Activated T-cell treated with anti-CD3 and anti-CD28 coated beads for 4 hours (primary cell): ENCODE results near the gene NBAS.

Experiments
- DNase-seq: peaks from one replicate; pipeline ENCODE4 v3.0.0-alpha.2; 2020

The NBAS gene

DNA sequence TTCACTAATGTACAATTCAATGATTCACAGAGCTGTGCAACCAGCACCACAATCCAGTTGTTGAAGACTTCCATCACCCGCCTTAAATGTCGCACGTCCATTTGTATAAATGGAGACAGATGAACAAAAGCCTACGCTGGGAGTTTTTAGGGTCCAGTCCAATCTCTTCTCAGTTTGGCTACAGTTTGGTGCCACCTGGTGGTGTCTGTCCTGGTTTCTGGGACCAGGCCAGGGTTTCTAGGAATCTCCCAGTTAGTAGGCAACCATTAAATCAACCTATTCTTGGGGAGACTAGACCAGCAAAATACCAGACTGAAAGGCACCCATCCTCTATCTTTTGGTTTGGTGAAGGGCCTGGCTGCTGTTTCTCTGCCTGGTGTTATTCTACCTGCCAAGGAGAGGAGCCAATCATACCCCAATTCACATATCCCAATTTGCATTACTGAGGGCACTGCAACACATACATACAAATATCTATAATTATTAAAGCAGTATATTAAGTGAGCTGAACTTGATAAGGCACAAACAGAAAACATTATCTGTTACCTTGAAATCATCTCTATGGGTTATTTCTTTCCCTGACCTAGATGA, 27.3 kb upstream of the NBAS start:
- no peak for DNase-seq

DNA sequence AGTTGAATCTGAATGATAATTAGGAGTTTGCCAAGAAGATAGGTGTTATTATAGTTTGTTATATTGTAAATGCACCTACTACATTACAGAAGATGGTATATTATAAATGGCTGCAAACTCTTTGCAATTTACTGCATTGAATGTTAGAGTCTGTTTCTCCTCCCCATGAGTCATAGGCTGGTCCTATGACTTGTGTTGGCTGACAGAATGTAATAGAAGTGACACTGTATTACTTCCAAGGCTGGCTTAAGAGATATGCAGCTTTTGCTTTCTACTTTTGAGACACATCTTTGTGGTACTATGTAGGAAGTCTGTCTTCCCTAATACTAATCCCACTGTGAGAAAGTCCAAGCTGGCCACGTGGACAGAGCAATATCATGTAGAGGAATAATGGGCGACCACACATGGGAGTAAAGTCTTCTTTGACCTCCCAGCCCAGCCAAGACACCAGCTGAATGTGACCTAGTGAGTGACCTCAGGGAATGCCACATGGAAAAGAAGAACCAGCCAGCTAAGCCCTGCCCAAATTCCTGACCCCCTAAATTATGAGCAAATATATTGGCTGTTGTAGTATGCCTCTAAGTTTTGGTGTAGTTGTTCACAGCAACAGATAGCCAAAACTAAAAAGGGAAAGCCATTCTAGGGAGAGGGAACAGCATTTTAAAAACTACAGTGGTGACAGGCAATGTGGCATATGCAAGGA, 23.8 kb upstream of the NBAS start:
- DNase-seq, result no peak

DNA sequence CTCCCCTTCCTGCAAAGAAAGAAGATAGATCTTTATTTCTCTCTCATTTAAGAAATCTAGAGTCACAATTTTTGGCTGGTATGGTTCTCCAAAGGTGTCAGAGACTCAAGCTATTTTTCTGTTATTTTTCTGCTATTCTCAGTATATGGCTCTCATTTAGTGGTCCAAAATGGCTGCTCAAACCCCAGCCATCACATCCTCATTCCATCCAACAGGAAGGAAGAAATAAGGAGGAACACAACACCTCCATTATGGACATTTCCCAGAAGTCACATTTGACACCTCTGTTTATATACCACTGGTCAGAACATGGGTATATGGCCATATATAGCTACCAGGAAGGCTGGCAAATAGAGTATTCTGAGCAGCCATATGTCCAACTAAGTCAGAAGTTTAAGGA, 23.2 kb upstream of the NBAS start:
- DNase-seq, result no peak

DNA sequence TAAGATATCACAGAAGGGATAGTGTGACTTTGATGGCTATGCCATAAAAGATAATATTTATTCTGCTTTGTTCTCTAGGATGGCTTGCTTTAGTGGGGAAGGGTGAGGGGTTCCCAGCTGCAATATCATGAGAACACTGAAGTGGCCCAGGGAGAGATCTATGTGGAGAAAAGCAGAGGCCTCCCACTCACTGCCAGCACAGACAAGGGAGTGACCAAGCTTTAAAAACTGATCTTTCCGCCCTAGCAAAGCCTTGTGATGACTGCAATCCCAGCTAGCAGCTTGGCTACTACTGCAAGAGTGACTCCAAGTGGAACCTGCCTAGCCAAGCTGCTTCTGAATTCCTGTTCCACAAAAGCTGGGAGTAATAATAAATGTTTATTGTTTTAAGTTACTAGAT, 22.7 kb upstream of the NBAS start:
- DNase-seq, result no peak

DNA sequence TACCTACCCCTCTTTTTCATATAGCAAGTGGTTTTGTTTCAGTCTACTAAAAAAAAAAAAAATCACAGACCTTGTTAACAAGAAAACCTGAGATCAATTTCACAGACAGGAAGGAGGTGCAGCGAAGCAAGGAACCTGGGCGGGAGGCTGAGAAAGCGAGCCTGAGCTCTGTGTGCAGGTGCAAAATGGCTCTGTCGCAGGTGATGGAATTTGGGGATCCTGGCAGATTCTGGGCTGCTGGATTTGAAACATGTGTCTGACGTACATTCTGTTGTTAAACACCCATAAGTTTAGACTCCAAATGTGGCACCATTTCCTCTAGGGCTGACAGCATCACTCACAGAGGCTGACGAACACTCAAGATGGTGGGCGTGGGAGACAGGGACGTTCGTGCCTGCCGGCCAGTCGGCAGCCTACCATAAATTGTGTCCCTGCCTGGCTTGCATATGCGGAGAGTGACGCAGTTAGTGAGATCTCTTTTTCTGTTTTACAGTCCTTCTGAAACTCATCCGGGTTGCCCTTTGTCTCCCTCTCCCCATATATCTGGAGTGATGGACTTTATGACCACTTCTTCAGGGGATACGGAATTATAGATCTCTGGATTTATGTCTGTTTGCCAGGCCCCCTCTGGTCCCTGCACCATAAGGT, 21.7 kb upstream of the NBAS start:
- DNase-seq, result no peak

DNA sequence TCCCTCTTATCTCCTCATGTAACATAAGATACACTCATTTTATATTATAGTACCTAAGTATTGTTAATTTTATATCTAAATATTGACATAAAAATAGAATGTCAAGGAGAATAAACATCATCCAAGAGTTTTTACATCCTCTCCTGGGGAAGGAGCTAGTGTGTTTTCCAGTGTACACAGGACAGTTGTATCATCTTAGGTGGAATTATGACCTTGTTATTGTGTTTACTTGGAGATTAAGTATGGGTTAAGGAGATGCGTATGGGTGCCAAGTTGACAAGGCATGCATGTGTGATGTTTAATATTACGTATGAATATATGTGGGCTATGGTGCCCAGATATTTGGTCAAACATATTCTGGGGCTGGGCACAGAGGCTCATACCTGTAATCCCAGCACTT, 19.3 kb upstream of the NBAS start:
- DNase-seq, result no peak

DNA sequence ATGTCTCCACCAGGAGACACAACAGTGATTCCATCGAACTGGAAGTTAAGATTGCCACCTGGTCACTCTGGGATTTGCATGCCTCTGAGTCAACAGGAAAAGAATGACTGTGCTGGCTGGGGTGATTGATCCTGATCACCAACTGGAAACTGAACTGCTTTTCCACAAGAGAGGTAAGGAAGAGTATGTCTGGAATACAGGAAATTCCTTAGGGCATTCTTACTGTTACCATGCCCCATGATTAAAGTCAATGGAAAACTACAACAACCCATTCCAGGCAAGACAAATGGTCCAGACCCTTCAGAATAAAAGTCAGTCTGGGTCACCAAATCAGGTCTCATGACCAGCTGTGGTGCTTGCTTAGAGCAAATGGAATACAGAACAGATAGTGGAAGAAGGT, 18.5 kb upstream of the NBAS start:
- DNase-seq, result no peak

DNA sequence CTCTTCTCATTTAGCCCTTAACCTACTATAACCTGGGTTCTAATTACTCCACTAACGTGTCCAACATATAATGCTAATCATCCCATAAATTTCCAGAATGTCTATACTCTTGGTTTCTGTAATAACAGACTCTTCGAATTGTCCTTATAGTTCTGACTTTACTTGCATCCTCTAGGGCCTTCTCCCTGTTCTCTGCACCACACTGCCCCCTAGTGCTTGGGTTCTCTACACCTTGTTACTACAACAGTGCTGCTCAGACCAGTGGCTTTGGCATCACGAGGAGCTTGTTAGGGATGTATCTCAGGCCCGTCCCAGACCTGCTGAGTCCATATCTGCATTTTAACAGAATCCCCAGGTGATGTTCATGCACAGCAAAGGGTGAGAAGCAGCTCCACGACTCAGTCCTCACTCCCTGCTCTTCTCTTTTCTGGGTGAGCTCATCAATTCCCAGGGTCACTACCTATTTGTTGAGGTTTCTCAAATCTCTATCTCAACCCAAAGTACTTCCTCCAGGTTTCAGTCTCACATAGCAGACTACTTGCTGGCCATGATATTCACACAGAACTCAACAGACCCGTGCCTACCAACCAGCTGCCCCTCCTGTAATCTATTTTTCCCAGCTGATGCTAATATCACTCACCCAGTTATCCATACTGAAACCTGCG, 16.1 kb upstream of the NBAS start:
- DNase-seq, result peak; percentile 90

DNA sequence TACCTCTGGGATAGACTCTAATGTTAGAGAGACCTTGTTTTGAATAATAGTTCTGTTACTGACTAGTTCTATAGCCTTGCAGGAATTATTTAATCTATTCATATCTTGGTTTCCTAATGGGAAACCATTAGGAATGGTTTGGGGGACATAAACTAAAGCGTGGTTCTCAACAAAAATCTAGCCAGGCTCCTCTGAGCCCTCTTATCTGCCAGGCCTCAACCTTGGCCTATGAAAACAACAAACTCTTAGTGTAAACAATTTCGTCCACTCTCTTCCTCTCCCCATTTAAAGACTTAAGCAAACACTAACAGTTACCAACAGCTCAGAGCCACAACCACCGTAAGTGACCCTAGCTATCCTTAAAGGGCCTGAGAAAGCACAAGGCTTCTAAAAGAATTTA, 10.6 kb upstream of the NBAS start:
- no peak for DNase-seq

DNA sequence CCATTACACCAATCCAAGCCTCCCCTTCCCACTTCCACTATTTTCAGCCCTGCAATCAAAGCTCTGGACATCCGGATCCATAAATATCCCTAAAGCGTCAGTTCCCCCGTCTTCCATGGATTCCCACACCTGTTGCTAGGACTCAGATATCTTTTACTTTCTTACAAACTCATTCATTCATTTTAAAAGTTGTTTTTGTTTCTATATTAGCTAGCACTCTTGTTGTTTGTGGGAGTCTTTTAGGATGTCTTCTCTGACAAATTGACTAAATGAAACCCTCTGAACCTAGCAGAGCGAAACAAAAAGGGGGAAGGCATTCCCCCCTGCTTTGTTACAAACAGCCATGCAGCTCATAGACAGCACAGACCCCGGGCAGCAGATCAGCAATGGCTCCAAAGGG, 9.0 kb upstream of the NBAS start:
- DNase-seq, result no peak

DNA sequence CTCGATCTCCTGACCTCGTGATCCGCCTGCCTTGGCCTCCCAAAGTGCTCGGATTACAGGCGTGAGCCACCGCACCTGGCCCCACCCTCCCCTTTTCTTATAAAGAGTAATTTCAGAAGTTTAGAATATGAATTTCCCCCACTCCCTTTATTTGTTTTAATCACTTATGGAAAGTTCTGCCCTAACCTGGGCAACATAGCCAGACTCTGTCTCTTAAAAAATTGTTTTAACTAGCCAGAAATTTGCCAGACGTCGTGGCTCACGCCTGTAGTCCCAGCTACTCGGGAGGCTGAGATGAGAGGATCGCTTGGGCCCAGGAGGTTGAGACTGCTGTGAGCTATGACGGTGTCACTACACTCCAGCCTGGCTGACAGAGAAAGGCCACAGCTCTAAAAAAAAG, 7.7 kb upstream of the NBAS start:
- DNase-seq, result no peak

DNA sequence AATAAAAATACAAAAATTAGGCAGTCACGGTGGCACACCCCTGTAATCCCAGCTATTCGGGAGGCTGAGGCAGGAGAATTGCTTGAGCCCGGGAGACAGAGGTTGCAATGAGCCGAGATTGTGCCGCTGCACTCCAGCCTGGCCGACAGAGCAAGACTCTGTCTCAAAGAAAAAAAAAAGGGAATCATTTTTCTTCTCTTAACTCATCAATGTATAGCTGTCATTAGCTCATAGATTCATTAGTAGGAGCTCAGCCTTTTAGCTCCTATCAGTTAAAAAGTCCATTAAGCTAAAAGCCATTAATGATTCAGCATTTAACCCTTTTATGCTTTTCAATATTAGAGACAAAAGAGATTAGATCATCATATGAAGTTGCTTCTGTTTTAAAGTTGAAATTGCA, 5.8 kb upstream of the NBAS start:
- DNase-seq, result no peak

DNA sequence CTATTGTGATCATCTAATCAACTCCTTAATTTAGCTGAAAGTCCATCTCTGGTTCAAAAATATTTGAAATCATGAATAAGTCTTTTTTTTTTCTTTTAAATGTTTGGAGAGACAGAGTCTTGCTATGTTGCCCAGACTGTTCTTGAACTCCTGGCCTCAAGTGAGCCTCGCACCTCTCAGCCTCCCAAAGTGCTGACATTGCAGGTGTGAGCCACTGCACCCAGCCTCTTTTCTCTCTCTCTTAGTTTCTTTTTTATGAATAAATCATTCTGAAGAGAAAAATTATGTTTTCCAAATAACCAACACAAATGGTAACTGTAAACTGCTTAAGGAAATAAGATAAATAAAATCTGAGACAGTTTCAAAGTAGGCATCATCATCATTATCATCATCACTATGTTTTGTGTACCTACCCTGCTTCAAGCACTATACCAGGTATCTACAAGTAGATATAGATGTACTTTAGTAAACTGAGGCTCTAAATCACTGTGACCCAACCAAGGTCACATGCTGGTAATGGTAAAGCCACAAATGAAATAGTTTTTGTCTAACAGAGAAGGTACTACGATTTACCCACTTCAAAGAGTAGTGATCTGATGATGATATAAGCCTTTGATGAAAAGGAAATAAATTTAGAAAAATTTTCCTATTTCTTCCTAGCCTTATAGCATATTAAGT, 5.0 kb upstream of the NBAS start:
- DNase-seq, result no peak

DNA sequence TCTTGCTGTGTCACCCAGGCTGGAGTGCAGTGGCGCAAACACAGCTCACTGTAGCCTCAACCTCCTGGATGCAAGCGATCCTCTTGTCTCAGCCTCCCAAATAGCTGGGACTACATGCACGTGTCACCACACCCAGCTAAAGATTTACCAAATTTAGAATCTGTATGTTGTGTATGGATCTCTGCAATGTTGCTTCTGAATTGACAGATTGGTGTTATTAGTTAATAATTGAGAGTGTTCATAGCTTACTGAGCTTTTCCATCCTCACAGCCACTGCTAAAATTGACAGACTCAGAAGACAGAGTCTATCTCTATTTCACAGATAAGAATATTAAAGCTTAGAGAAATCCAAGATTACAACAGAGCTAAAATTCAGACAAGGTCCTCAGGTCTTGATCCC, 4.3 kb upstream of the NBAS start:
- DNase-seq, result no peak

DNA sequence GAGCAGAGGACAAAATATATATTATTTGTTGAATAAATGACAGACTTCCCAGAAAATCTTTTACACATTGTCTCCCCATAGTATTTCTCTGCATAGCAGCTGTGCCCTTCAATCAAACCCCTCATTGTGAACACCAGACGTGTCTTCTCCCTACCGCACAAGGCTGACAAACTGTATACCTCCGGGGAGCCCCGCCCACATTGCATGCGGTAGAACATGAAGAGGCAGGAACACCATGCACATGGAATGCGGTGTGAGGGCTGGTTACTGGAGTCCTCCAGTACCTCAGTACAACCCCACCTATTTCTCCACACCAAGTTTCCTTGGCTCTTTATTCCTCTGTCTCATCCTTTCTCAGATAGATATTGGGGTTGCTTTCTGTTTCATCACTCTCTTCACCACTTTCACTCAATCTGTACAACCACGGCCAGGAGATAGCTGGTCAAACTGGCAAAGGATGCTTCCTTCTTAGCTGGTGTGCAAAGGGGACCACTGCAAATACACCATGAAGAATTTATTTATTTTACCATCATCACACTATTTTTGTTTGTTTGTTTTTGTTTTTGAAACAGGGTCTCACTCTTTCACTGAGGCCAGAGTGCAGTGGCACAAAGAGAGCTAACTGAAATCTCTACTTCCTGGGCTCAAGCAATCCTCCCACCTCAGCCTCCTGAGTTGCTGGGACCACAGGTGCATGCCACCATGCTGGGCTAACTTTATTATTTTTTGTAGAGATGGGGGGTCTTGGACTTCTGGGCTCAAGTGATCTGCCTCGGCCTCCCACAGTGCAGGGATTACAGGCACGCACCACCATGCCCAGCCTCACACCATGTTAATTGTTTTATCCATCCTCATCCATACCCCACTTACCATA, 2.3 kb upstream of the NBAS start:
- DNase-seq, result no peak

DNA sequence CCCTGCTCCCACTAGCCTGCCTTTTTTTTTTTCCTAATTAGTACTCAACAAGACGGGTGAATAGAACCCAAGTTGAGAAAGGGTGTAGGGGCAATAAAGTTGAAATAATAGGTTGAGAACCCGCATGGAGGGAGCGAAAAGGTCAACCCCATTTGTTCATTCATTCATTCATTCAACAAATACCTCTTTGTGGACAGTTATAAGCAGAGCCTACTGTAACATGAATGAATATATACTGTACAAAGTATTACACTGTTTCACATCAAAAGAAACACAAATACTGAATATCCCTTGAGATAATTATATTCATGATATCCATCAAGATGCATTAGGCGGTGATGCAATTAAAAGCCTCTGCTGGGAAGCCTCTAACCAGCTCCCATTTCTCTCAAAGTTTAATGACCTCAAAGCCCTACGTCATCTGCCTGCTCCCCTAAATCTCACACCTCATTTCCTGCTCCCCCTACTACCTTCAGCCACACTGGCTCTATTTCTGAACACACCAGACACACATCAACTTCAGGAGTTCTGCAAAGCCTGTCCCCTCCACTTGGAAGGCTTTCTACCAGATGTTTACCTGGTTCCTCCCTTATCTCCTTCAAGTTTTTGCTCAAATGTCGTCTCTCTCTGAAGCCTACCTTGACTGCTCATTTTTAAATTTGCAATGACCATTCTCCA, 1.4 kb upstream of the NBAS start:
- DNase-seq, result no peak

DNA sequence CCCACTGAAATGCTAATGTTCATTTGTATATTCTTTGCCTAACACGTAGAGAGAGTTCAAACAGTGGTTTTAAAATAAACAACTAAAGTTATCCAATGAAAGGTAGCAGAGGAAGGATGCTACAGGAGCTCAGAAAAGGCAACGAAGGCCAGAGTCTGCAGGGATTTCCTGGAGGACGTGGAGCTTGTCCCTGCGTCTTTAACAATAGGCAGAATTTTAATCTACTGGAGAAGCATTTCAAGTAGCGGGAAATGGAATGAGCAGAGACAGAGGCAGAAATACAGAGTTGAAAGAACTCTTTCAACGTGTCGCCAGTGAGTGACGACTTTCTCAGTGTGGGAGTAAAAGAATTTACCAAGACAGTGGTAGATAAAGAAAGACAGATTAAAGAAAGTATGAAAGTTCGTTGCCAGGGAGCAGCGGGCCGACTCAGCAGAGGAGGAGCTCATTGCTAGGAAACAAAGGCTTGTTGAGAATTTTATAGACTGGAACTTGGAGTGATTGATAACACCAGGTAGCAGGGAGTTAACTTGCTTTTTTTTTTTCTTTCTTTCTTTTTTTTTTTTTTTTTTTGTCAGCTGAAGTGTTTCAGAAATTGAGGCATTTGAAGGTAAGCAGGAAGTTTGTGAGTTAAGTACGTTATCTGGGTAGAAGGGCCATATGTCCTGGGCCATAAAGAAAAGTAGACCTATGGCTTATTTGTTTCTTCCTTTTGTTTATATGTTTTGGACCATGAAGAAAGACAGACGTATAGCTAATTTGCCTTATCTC, 625 bp upstream of the NBAS start:
- peak; percentile 1 for DNase-seq

DNA sequence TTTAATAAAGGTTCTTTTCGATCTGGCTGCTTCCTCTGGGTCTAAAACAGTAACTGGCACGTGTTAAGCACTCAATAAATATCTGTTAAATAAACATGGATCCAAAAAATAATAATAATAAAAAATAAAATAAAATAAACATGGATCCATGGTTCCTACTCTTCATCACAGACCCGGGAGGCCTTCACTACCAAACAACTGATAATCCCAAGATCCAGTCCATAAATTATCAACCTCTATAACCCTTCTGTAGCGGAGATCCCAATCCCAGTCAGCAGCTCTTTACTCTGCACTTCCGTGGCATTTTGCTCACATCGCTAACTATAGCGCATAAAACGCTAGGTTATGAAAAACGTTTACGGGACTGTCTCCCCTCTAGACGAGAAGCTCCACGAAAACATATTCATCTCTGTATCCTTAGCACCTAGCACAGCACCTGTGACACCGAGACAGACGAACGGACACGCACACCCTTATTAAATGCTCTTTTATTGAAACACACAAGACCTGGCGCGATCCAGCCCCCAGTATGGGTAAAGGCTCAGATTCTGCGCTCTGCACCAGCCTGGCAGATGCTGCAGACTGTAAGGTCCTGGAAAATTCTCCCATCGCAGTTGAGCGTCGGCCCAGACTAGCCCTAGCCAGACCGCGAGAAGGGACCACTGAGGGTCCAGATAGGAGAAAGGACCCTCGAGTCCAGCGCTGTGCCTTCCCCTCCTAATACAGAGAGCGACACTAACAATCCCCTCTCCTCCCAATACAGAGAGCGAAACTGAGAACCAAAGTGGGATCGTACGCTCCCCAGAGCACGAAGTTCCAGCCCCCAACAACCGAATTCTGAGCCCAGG, 770 bp downstream of the NBAS start:
- DNase-seq, result no peak

DNA sequence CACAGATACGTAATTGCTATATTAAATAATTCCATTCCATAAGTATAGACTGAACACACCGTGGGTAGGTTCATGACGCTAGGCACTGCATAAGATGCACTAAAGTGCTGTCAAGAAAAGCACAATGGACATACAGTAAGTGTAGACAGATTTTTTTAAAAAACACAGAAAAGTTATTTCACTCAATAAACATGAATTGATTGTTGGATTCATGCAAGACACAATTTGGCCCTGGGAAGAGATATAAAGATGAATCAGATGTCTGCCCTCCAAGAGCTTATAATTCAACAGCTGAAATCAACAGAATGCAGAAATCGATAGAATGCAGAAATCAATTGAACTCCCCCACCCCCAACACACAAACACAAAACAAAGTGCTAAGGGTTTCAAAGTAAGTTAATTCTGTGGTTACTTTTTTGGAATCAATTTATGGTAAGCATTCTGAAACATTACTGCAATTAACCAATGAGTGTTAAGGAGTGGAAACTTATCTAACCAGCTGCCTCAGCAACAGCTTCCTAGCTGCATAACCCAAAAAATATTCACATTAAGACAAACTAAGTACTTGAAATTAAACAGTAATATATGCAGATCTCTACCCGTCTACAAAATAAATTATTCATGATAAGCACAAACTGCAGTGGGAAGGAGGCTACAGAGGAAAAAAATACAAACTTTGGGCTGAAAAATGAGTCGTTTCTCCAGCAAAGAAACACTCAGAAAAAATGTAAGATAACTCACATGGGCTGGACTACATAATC, 1.6 kb downstream of the NBAS start:
- DNase-seq, result no peak
